ENCODE data around the gene COX17. TPM values are rescaled to one million over a fixed set of nuclear protein-coding genes. Genes with fewer than 3 reads are reported as not detected.

COX17 gene
- total RNA-seq, 1 experiment from 2014 or later = 54.3 TPM

DNA sequence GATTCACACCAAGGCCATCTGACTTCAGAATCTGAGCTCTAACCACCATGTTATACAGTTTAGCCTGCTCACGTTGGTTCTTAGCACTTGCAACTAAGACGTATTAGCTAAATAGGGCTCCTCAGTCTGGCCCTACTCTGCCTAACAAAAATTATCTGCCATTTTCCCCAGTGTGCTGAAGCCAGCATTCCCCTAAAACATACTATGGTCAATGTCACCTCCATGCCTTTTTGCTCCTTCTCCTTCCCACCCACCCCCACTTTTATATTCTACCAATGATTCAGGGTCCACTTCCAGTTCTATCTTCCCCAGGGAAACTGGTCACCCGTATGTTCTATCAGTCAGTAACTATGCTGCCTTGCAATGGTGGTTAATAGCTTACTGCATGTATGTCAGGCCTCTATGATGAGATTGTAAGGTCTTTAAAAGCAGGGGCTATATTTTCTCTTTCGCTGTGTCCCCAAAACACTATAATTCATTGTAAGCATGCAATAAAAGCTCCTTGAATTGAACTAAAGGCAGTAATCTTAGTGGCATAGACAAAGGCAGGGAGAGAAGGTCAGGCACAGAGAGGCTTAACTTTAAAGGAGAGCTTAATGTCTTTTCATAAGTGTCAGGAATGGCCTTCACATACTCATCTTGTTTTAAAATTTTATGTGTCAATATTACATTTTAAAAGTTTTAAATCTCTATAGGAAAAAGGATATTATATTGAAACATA lies 40.2 kb downstream of the COX17 start:
- no peaks in the 10 kb centered on the region for H4K20me1 ChIP-seq (ENCODE audit: insufficient read depth, low read depth, low read length)
- H3K4me2 ChIP-seq (ENCODE audit: low read depth, low read length, poor library complexity, severe bottlenecking) = no peak overlapping the region
- H3K9me3 ChIP-seq (ENCODE audit: low read length) = no peaks in the 10 kb centered on the region
- no peak overlapping the region for H3K9ac ChIP-seq (ENCODE audit: low read length)
- H3K36me3 ChIP-seq (ENCODE audit: insufficient read depth, low read length) = no peaks in the 10 kb centered on the region
- H3K4me3 ChIP-seq (ENCODE audit: low read length) = no peak overlapping the region
- no peak for DNase-seq
- no peaks in the 10 kb centered on the region for H3K27me3 ChIP-seq (ENCODE audit: low read length)
- H2AFZ ChIP-seq (ENCODE audit: low read length) = no peak overlapping the region
- no peaks in the 10 kb centered on the region for H3K79me2 ChIP-seq (ENCODE audit: low read length)
- H3K27ac ChIP-seq (ENCODE audit: low read length) = no peak overlapping the region
- no peaks in the 10 kb centered on the region for H3K4me1 ChIP-seq (ENCODE audit: low read length)
- H3K9me2 ChIP-seq (replicated peaks; ENCODE audit: insufficient read depth, low read length) = no peaks in the 10 kb centered on the region

DNA sequence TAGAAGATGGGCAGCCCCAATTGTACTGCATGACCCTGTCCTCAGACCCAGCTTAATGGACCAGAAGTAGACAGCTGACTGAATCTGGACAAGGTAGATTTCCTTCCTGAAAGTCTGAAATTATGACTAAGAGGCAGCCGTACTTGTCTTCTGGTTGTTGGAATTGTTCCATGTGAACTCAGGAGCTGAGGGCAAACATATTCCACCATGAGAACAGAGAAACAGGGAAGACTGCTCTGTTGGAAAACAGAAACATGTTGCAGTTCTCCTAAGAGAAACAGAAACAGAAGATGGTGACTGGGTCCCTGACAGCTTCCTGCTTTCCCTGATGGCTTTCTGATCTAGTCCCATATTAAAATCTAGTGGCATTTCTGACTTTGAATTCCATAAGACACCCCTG lies 41.0 kb downstream of the COX17 start:
- Histone ChIP-seq H3K9me2 (replicated peaks; ENCODE audit: insufficient read depth, low read length) (no peaks in the 10 kb centered on the region), H2AFZ (ENCODE audit: low read length) (no peak overlapping the region), H3K4me2 (ENCODE audit: low read depth, low read length, poor library complexity, severe bottlenecking) (no peak overlapping the region), H3K36me3 (ENCODE audit: insufficient read depth, low read length) (no peaks in the 10 kb centered on the region), H4K20me1 (ENCODE audit: insufficient read depth, low read depth, low read length) (no peaks in the 10 kb centered on the region), H3K9me3 (ENCODE audit: low read length) (no peaks in the 10 kb centered on the region), H3K9ac (ENCODE audit: low read length) (no peak overlapping the region), H3K4me3 (ENCODE audit: low read length) (no peak overlapping the region), H3K27ac (ENCODE audit: low read length) (no peak overlapping the region), H3K79me2 (ENCODE audit: low read length) (no peaks in the 10 kb centered on the region), H3K27me3 (ENCODE audit: low read length) (no peaks in the 10 kb centered on the region), H3K4me1 (ENCODE audit: low read length) (no peaks in the 10 kb centered on the region)
- no peak for DNase-seq

DNA sequence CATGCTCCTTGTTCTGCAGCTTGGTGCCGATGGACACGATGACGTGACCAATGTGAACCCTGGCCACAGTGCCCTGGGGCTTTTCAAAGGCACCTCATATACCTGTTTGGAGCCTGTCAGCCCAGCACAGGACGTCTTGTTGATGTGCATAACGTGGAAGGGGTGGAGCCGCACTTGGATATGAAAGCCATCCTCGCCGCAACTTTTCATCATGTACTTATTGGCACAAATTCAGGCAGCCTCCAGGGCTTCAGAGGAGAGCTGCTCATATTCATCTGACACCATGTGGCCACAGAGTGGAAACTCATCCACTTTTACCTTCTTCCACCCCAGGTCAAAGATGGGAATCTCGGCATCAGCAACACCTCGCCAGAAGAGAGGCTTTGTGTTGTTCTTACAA lies 41.5 kb downstream of the COX17 start:
- Histone ChIP-seq H2AFZ (ENCODE audit: low read length) (no peak overlapping the region), H3K9ac (ENCODE audit: low read length) (no peak overlapping the region), H3K36me3 (ENCODE audit: insufficient read depth, low read length) (no peaks in the 10 kb centered on the region), H3K27ac (ENCODE audit: low read length) (no peak overlapping the region), H3K27me3 (ENCODE audit: low read length) (no peaks in the 10 kb centered on the region), H3K4me1 (ENCODE audit: low read length) (no peaks in the 10 kb centered on the region), H3K4me2 (ENCODE audit: low read depth, low read length, poor library complexity, severe bottlenecking) (no peak overlapping the region), H3K4me3 (ENCODE audit: low read length) (no peak overlapping the region), H3K9me3 (ENCODE audit: low read length) (no peaks in the 10 kb centered on the region), H3K9me2 (replicated peaks; ENCODE audit: insufficient read depth, low read length) (no peaks in the 10 kb centered on the region), H3K79me2 (ENCODE audit: low read length) (no peaks in the 10 kb centered on the region), H4K20me1 (ENCODE audit: insufficient read depth, low read depth, low read length) (no peaks in the 10 kb centered on the region)
- no peak for DNase-seq

DNA sequence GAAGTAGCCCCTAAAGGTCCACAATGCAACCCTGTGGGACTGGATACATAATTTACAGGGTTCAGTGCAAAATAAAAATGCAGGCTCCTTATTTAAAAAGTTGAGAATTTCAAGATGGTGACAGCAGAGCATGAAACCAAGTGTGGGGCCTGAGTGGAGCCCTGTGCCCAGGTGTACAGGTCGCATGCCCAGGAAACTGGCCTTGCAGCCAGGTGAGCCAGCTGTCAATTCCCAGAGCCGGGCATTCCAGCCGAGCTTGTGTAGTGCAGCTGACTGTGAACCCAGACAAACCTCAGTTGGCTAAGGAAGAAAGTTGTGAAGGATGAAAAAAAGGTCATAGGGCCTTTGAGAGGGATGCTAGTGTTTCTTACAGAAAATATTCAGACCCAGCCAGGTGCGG lies 44.4 kb downstream of the COX17 start:
- Histone ChIP-seq H3K9me2 (replicated peaks; ENCODE audit: insufficient read depth, low read length) (no peaks in the 10 kb centered on the region), H3K4me1 (ENCODE audit: low read length) (no peaks in the 10 kb centered on the region), H3K9me3 (ENCODE audit: low read length) (no peaks in the 10 kb centered on the region), H4K20me1 (ENCODE audit: insufficient read depth, low read depth, low read length) (no peaks in the 10 kb centered on the region), H3K4me2 (ENCODE audit: low read depth, low read length, poor library complexity, severe bottlenecking) (no peak overlapping the region), H3K4me3 (ENCODE audit: low read length) (no peak overlapping the region), H3K9ac (ENCODE audit: low read length) (no peak overlapping the region), H3K27me3 (ENCODE audit: low read length) (peaks cover 4% of the 10 kb centered on the region; the same call in 1 of the 2 replicates), H3K79me2 (ENCODE audit: low read length) (no peaks in the 10 kb centered on the region), H3K36me3 (ENCODE audit: insufficient read depth, low read length) (no peaks in the 10 kb centered on the region), H2AFZ (ENCODE audit: low read length) (no peak overlapping the region), H3K27ac (ENCODE audit: low read length) (no peak overlapping the region)
- DNase-seq = no peak

DNA sequence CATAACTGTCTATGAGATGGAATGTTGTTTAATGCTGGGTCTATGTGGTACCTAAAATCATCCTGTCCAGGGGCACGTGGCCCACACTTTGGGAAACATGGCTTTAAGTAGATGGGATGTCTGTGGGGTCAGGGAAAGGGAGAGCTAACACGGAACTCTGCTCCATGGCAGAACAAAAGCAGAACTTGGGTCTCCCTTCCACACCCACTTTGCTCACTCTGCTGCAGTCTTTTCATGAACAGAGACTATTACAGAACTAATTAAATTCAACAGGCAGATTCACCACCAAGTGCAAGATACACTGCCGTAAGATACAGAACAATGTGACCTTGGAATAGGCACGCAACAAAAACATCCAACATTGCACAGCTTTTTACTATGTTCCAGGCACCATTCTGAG lies 45.0 kb downstream of the COX17 start:
- Histone ChIP-seq H3K79me2 (ENCODE audit: low read length) (no peaks in the 10 kb centered on the region), H3K9me2 (replicated peaks; ENCODE audit: insufficient read depth, low read length) (no peaks in the 10 kb centered on the region), H3K27me3 (ENCODE audit: low read length) (peaks cover 4% of the 10 kb centered on the region; the same call in 1 of the 2 replicates), H3K4me1 (ENCODE audit: low read length) (no peaks in the 10 kb centered on the region), H3K4me3 (ENCODE audit: low read length) (no peak overlapping the region), H3K36me3 (ENCODE audit: insufficient read depth, low read length) (no peaks in the 10 kb centered on the region), H2AFZ (ENCODE audit: low read length) (no peak overlapping the region), H3K9me3 (ENCODE audit: low read length) (no peaks in the 10 kb centered on the region), H3K9ac (ENCODE audit: low read length) (no peak overlapping the region), H3K27ac (ENCODE audit: low read length) (no peak overlapping the region), H3K4me2 (ENCODE audit: low read depth, low read length, poor library complexity, severe bottlenecking) (no peak overlapping the region), H4K20me1 (ENCODE audit: insufficient read depth, low read depth, low read length) (no peaks in the 10 kb centered on the region)
- DNase-seq = no peak

DNA sequence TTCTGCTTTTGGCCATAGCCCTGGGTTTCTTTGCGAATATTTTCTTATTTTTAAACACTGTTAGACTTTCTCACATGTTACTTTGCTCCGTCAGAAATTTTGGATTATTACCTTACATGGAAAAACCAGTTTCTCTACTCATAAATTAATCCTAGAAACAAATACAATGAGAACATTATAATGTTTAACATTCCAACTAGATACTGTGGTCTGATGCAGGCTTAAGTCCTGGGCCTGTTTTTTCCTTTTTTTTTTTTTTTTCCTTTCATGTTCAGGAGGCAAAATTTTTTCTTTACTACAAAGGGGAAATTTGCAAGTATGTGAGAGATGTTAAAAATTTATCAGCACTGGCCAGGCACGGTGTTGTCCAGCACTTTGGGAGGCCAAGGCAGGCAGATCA lies 45.7 kb downstream of the COX17 start:
- H3K4me2 ChIP-seq (ENCODE audit: low read depth, low read length, poor library complexity, severe bottlenecking) = no peak overlapping the region
- H3K9ac ChIP-seq (ENCODE audit: low read length) = no peak overlapping the region
- H4K20me1 ChIP-seq (ENCODE audit: insufficient read depth, low read depth, low read length) = no peaks in the 10 kb centered on the region
- no peaks in the 10 kb centered on the region for H3K36me3 ChIP-seq (ENCODE audit: insufficient read depth, low read length)
- no peaks in the 10 kb centered on the region for H3K79me2 ChIP-seq (ENCODE audit: low read length)
- H3K27ac ChIP-seq (ENCODE audit: low read length) = no peak overlapping the region
- peaks cover 4% of the 10 kb centered on the region; the same call in 1 of the 2 replicates for H3K27me3 ChIP-seq (ENCODE audit: low read length)
- H3K9me2 ChIP-seq (replicated peaks; ENCODE audit: insufficient read depth, low read length) = no peaks in the 10 kb centered on the region
- DNase-seq = no peak
- no peak overlapping the region for H3K4me3 ChIP-seq (ENCODE audit: low read length)
- no peaks in the 10 kb centered on the region for H3K4me1 ChIP-seq (ENCODE audit: low read length)
- H3K9me3 ChIP-seq (ENCODE audit: low read length) = no peaks in the 10 kb centered on the region
- no peak overlapping the region for H2AFZ ChIP-seq (ENCODE audit: low read length)

DNA sequence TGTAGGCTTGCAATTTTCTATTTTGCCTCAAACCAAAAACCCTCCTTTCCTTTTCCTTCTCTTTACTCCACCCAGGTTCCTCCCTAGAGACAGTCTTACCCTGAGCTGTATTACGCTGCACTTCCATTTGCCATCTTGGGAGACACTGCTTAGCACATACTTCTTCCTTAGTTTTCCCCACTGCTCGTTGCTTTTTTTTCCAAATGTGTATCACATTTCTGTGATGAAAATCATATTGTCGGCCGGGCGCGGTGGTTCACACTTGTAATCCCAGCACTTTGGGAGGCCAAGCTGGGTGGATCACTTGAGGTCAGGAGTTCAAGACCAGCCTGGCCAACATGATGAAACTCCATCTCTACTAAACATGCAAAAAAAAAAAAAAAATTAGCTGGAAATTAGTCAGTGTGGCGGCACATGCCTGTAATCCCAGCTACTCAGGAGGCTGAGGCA lies 46.3 kb downstream of the COX17 start:
- Histone ChIP-seq H3K4me3 (ENCODE audit: low read length) (no peak overlapping the region), H2AFZ (ENCODE audit: low read length) (no peak overlapping the region), H3K4me2 (ENCODE audit: low read depth, low read length, poor library complexity, severe bottlenecking) (no peak overlapping the region)

DNA sequence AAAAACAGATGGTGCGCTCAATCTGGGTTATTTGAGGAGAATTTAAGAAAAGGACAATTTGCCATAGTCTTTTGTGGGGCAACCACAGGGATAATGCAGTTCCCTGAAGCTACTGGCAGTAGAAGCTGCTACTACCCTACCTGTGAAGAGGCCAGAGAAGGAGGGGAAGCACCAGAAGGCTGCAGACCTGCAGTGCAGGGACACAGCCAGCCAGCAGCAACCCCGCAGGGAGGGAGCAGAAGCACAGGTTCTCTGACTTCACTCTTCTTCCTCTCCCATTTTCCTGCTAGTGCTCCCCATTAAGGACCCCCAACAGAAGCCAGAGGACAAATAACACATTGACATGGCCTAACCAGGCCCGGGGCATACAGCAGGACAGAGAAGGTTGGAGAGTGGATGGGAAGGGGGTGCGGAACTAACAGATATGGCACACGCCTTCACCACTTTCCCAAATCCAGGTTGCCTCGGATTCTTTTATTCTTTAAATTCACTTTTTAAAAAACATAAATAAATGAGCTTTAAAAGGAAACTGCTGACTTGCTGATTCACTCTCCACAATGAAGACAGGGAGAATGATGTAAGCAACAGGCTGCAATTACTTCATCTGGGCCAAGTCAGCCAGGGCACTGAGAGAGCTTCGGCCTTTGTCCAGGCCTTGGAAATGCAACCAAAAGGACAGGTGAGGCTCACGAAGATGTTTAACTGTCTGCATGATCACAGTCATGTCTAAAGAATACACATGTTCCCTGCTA lies 46.9 kb downstream of the COX17 start:
- Histone ChIP-seq H3K4me3 (ENCODE audit: low read length) (no peak overlapping the region), H3K27me3 (ENCODE audit: low read length) (peaks cover 4% of the 10 kb centered on the region; the same call in 1 of the 2 replicates), H3K79me2 (ENCODE audit: low read length) (no peaks in the 10 kb centered on the region), H3K9ac (ENCODE audit: low read length) (no peak overlapping the region), H3K36me3 (ENCODE audit: insufficient read depth, low read length) (no peaks in the 10 kb centered on the region), H3K9me2 (replicated peaks; ENCODE audit: insufficient read depth, low read length) (no peaks in the 10 kb centered on the region), H3K9me3 (ENCODE audit: low read length) (no peaks in the 10 kb centered on the region), H2AFZ (ENCODE audit: low read length) (no peak overlapping the region), H3K4me2 (ENCODE audit: low read depth, low read length, poor library complexity, severe bottlenecking) (no peak overlapping the region), H3K4me1 (ENCODE audit: low read length) (no peaks in the 10 kb centered on the region), H3K27ac (ENCODE audit: low read length) (no peak overlapping the region), H4K20me1 (ENCODE audit: insufficient read depth, low read depth, low read length) (no peaks in the 10 kb centered on the region)
- no peak for DNase-seq

More for the DNA sequence above, 46.3 kb downstream of the COX17 start:
- no peaks in the 10 kb centered on the region for H3K4me1 ChIP-seq (ENCODE audit: low read length)
- no peak overlapping the region for H3K27ac ChIP-seq (ENCODE audit: low read length)
- no peaks in the 10 kb centered on the region for H4K20me1 ChIP-seq (ENCODE audit: insufficient read depth, low read depth, low read length)
- no peaks in the 10 kb centered on the region for H3K79me2 ChIP-seq (ENCODE audit: low read length)
- no peaks in the 10 kb centered on the region for H3K36me3 ChIP-seq (ENCODE audit: insufficient read depth, low read length)
- no peaks in the 10 kb centered on the region for H3K9me3 ChIP-seq (ENCODE audit: low read length)
- DNase-seq = no peak
- peaks cover 4% of the 10 kb centered on the region; the same call in 1 of the 2 replicates for H3K27me3 ChIP-seq (ENCODE audit: low read length)
- H3K9me2 ChIP-seq (replicated peaks; ENCODE audit: insufficient read depth, low read length) = no peaks in the 10 kb centered on the region
- H3K9ac ChIP-seq (ENCODE audit: low read length) = no peak overlapping the region

Data from Karpas-422 (cell line).